ENCODE measurements around the gene MED13L. TPM values are rescaled to one million over a fixed set of nuclear protein-coding genes. Genes with fewer than 3 reads are reported as not detected.

MED13L gene
- total and polyA plus RNA-seq, 2 of the 8 experiments (the other 6 are each of a cell fraction or from before 2014, with no cell fraction given): 15.9 to 51.7 TPM

GRCh38 chr12:116091579-116091978 is 185.9 kb downstream of the MED13L start (continued):
- TF ChIP-seq, protein P1, sequence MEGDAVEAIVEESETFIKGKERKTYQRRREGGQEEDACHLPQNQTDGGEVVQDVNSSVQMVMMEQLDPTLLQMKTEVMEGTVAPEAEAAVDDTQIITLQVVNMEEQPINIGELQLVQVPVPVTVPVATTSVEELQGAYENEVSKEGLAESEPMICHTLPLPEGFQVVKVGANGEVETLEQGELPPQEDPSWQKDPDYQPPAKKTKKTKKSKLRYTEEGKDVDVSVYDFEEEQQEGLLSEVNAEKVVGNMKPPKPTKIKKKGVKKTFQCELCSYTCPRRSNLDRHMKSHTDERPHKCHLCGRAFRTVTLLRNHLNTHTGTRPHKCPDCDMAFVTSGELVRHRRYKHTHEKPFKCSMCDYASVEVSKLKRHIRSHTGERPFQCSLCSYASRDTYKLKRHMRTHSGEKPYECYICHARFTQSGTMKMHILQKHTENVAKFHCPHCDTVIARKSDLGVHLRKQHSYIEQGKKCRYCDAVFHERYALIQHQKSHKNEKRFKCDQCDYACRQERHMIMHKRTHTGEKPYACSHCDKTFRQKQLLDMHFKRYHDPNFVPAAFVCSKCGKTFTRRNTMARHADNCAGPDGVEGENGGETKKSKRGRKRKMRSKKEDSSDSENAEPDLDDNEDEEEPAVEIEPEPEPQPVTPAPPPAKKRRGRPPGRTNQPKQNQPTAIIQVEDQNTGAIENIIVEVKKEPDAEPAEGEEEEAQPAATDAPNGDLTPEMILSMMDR (IDR thresholded peaks at IDR 0.05; ENCODE audit: control extremely low read depth in 1 of 3, insufficient read depth in 1 of 3, low read depth in 1 of 3, low read length in 3 of 3): no peak
- TF ChIP-seq TAF7 (optimal IDR thresholded peaks at IDR 0.05; ENCODE audit: borderline replicate concordance, low read depth, low read length) (no peak), SIRT6 (IDR thresholded peaks at IDR 0.05; ENCODE audit: low read length) (no peak), SRF (IDR thresholded peaks at IDR 0.05; ENCODE audit: low read depth, low read length) (no peak), HDAC6 (IDR thresholded peaks at IDR 0.05; ENCODE audit: low read depth, low read length) (no peak), NRF1 (IDR thresholded peaks at IDR 0.05; ENCODE audit: low read depth, low read length) (no peak), MAFK (IDR thresholded peaks at IDR 0.05; ENCODE audit: low read depth, low read length) (no peak)
